ENCODE data around the gene LPP. TPM values are rescaled to one million over a fixed set of nuclear protein-coding genes. Genes with fewer than 3 reads are reported as not detected.
"Not testable (repeated sequence)": the region's sequence is repeated elsewhere in the genome, so short reads cannot be mapped to it uniquely, and the experiment has no call there.

Gene LPP
- total RNA-seq, 3 donors from 2014 or later (not counting 1 experiment from before 2014, with no cell fraction given), result 137 to 163 (median 149) TPM

DNA sequence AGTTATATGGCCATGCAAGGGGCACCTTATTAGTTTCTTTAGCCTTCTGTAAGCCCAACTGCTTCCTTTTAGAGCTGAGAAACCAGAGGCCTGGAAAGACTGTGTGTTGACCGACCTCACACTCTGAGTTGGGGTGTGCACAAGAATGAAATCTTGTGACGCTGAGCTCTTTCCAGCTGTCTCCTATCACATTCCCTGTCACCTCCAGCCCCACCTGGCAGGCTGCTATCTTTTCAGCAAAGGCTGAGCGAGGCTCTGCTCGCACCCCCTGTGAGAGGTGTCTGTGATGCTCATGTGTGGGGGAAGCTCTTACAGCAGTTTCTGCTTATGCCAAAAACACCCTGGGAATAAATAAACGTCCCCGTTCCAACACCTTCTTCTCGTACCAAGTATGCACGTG is 27.0 kb upstream of the LPP start:
- peaks cover 0 to 3% of the 10 kb centered on the region in 2 donors for H3K27me3 Mint-ChIP-seq (ENCODE audit: low read depth in 2 of 2)
- H3K9me3 ChIP-seq (ENCODE audit: control insufficient read depth, insufficient read depth, low read length), result no peaks in the 10 kb centered on the region
- no peak overlapping the region for H3K4me3 Mint-ChIP-seq
- intact Hi-C loops (cut with micrococcal nuclease), result no loop called here
- DNase-seq (no peak), ATAC-seq (no peak)
- no peaks in the 10 kb centered on the region for H3K36me3 ChIP-seq (ENCODE audit: control insufficient read depth, insufficient read depth, low read length)
- no peaks in the 10 kb centered on the region for H3K27me3 ChIP-seq (ENCODE audit: control insufficient read depth, insufficient read depth, low read length)
- no peaks in the 10 kb centered on the region for H3K4me1 Mint-ChIP-seq
- H3K4me3 ChIP-seq (ENCODE audit: low read length), result no peak overlapping the region
- H3K27ac ChIP-seq (ENCODE audit: low read length), result no peak overlapping the region
- TF ChIP-seq, protein P1, sequence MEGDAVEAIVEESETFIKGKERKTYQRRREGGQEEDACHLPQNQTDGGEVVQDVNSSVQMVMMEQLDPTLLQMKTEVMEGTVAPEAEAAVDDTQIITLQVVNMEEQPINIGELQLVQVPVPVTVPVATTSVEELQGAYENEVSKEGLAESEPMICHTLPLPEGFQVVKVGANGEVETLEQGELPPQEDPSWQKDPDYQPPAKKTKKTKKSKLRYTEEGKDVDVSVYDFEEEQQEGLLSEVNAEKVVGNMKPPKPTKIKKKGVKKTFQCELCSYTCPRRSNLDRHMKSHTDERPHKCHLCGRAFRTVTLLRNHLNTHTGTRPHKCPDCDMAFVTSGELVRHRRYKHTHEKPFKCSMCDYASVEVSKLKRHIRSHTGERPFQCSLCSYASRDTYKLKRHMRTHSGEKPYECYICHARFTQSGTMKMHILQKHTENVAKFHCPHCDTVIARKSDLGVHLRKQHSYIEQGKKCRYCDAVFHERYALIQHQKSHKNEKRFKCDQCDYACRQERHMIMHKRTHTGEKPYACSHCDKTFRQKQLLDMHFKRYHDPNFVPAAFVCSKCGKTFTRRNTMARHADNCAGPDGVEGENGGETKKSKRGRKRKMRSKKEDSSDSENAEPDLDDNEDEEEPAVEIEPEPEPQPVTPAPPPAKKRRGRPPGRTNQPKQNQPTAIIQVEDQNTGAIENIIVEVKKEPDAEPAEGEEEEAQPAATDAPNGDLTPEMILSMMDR (IDR thresholded peaks at IDR 0.05), result no peak
- H3K4me1 ChIP-seq (ENCODE audit: control insufficient read depth, insufficient read depth, low read length), result no peaks in the 10 kb centered on the region
- no peaks in the 10 kb centered on the region for H3K36me3 Mint-ChIP-seq
- no peaks in the 10 kb centered on the region for H3K9me3 Mint-ChIP-seq
- no peak overlapping the region for H3K27ac Mint-ChIP-seq
- 97% methylated on average over 6 of the region's 8 CpGs for WGBS (ENCODE audit: insufficient coverage)

DNA sequence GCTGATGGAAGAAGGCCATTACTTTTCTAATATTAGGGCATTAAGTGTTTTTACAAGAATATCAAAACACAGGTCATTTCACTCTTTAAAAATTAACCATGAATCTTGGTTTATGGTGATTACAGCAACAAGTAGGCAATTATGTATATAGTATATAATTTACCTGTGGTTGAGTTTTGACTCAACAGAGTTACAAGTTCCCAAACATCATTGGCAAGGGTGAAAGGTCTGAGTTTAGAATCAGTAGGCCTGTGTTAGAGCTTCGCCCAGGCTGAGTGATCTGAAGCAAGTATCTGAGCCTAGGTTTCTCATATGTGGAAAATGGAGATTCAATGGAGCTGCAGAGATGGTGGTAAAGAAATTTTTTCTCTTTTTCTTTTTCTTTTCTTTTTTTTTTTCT is 25.1 kb upstream of the LPP start:
- H3K27ac ChIP-seq (ENCODE audit: low read length), result no peak overlapping the region
- H3K9me3 ChIP-seq (ENCODE audit: control insufficient read depth, insufficient read depth, low read length), result no peaks in the 10 kb centered on the region
- intact Hi-C loops (cut with micrococcal nuclease), result no loop called here
- no peak for DNase-seq
- Mint-ChIP-seq H3K27me3 (ENCODE audit: low read depth in 2 of 2) (peaks cover 0 to 2% of the 10 kb centered on the region in 2 donors), H3K36me3 (no peaks in the 10 kb centered on the region), H3K9me3 (no peaks in the 10 kb centered on the region), H3K27ac (no peak overlapping the region), H3K4me3 (no peak overlapping the region), H3K4me1 (no peaks in the 10 kb centered on the region)
- TF ChIP-seq, protein P1 (IDR thresholded peaks at IDR 0.05), result no peak
- H3K4me3 ChIP-seq (ENCODE audit: low read length), result no peak overlapping the region
- H3K36me3 ChIP-seq (ENCODE audit: control insufficient read depth, insufficient read depth, low read length), result no peaks in the 10 kb centered on the region
- no peak for ATAC-seq
- H3K27me3 ChIP-seq (ENCODE audit: control insufficient read depth, insufficient read depth, low read length), result no peaks in the 10 kb centered on the region
- WGBS (ENCODE audit: insufficient coverage), result 67% methylated on average over 1 of the region's 1 CpG
- no peaks in the 10 kb centered on the region for H3K4me1 ChIP-seq (ENCODE audit: control insufficient read depth, insufficient read depth, low read length)

GRCh38 chr3:188131023-188131422 is 22.9 kb upstream of the LPP start:
- H3K36me3 ChIP-seq (ENCODE audit: control insufficient read depth, insufficient read depth, low read length); H3K27ac ChIP-seq (ENCODE audit: low read length); DNase-seq; H3K4me3 ChIP-seq (ENCODE audit: low read length); intact Hi-C loops (cut with micrococcal nuclease); H3K4me1 Mint-ChIP-seq; H3K36me3 Mint-ChIP-seq; H3K4me3 Mint-ChIP-seq; H3K9me3 Mint-ChIP-seq; H3K9me3 ChIP-seq (ENCODE audit: control insufficient read depth, insufficient read depth, low read length); ATAC-seq; H3K27me3 Mint-ChIP-seq (ENCODE audit: low read depth in 2 of 2); H3K27me3 ChIP-seq (ENCODE audit: control insufficient read depth, insufficient read depth, low read length); H3K27ac Mint-ChIP-seq; H3K4me1 ChIP-seq (ENCODE audit: control insufficient read depth, insufficient read depth, low read length): not testable (repeated sequence)
- WGBS (ENCODE audit: insufficient coverage), result 91% methylated on average over 2 of the region's 2 CpGs

GRCh38 chr3:188133219-188133618 is 20.7 kb upstream of the LPP start:
- intact Hi-C loops (cut with micrococcal nuclease), result no loop called here
- H3K9me3 ChIP-seq (ENCODE audit: control insufficient read depth, insufficient read depth, low read length), result no peaks in the 10 kb centered on the region
- H3K4me1 ChIP-seq (ENCODE audit: control insufficient read depth, insufficient read depth, low read length), result no peaks in the 10 kb centered on the region
- no peaks in the 10 kb centered on the region for H3K27me3 ChIP-seq (ENCODE audit: control insufficient read depth, insufficient read depth, low read length)
- H3K4me3 ChIP-seq (ENCODE audit: low read length), result no peak overlapping the region
- TF ChIP-seq, protein P1 (IDR thresholded peaks at IDR 0.05), result no peak
- 97% methylated on average over 5 of the region's 5 CpGs for WGBS (ENCODE audit: insufficient coverage)
- Mint-ChIP-seq H3K27me3 (ENCODE audit: low read depth in 2 of 2) (no peaks in the 10 kb centered on the region), H3K4me3 (no peak overlapping the region), H3K27ac (no peak overlapping the region), H3K4me1 (no peaks in the 10 kb centered on the region), H3K9me3 (no peaks in the 10 kb centered on the region), H3K36me3 (no peaks in the 10 kb centered on the region)
- H3K36me3 ChIP-seq (ENCODE audit: control insufficient read depth, insufficient read depth, low read length), result no peaks in the 10 kb centered on the region
- no peak overlapping the region for H3K27ac ChIP-seq (ENCODE audit: low read length)
- DNase-seq, result no peak
- ATAC-seq, result no peak
